Subcutaneous preadipocyte (primary cell): ENCODE results near the gene DOP1A. TPM values are rescaled to one million over a fixed set of nuclear protein-coding genes. Genes with fewer than 3 reads are reported as not detected.

Experiments used
- total RNA-seq: library from RNA; depleted of rRNA; stranded (reverse); fragments of >200 nt; gene quantifications from 2 replicates; pipeline ENCODE4 v1.2.3, GENCODE V29; 2012

The DOP1A gene
- 20.6 and 26.4 TPM in 2 replicates for total RNA-seq

GRCh38 chr6:83067448-83068439 lies at the start of gene DOP1A:
Gene DOP1A (plus strand): TSS chr6:83067671. CDS start chr6:83096978, 29,307 bp downstream.

GRCh38 chr6:83065511-83066192 lies 1.8 kb upstream of the DOP1A start, which contains the start of gene UBE3D:
Gene UBE3D (minus strand): TSS chr6:83065841. CDS start chr6:83065718, 123 bp downstream.

GRCh38 chr6:83192871-83193746 lies 125.6 kb downstream of the DOP1A start, which contains the start of the genes PGM3 and RWDD2A:
Gene PGM3 (minus strand): TSS chr6:83193265. CDS start chr6:83191012, 2,253 bp downstream.
Gene RWDD2A (plus strand): TSS chr6:83193357. CDS start chr6:83194452, 1,095 bp downstream.

Other genes starting within 250 kb of the DOP1A start
- gene UBE3D, start 1.8 kb upstream of the DOP1A start, total RNA-seq: 8.8 and 11.3 TPM in 2 replicates
- 51.8 and 60.4 TPM in 2 replicates for gene PGM3, start 125.6 kb downstream of the DOP1A start, total RNA-seq
- 1.5 and 2.2 TPM in 2 replicates for gene RWDD2A, start 125.7 kb downstream of the DOP1A start, total RNA-seq